GM19372 (cell line): ENCODE data around the gene PPP2R3B.
"Not testable (repeated sequence)": the region's sequence is repeated elsewhere in the genome, so short reads cannot be mapped to it uniquely, and the experiment has no call there.

ENCODE experiments used
- ATAC-seq: cut with Tn5 transposase; IDR thresholded peaks from one replicate; pipeline ENCODE4 v1.9.1; 2021; ENCODE audit warnings: mild to moderate bottlenecking, low read depth, moderate library complexity; ENCODE audit not compliant: unreplicated experiment

PPP2R3B gene, protein sequence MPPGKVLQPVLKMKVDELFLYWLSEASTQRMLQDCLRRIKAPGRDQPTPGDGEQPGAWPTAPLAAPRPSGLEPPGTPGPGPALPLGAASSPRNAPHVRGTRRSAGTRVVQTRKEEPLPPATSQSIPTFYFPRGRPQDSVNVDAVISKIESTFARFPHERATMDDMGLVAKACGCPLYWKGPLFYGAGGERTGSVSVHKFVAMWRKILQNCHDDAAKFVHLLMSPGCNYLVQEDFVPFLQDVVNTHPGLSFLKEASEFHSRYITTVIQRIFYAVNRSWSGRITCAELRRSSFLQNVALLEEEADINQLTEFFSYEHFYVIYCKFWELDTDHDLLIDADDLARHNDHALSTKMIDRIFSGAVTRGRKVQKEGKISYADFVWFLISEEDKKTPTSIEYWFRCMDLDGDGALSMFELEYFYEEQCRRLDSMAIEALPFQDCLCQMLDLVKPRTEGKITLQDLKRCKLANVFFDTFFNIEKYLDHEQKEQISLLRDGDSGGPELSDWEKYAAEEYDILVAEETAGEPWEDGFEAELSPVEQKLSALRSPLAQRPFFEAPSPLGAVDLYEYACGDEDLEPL

DNA sequence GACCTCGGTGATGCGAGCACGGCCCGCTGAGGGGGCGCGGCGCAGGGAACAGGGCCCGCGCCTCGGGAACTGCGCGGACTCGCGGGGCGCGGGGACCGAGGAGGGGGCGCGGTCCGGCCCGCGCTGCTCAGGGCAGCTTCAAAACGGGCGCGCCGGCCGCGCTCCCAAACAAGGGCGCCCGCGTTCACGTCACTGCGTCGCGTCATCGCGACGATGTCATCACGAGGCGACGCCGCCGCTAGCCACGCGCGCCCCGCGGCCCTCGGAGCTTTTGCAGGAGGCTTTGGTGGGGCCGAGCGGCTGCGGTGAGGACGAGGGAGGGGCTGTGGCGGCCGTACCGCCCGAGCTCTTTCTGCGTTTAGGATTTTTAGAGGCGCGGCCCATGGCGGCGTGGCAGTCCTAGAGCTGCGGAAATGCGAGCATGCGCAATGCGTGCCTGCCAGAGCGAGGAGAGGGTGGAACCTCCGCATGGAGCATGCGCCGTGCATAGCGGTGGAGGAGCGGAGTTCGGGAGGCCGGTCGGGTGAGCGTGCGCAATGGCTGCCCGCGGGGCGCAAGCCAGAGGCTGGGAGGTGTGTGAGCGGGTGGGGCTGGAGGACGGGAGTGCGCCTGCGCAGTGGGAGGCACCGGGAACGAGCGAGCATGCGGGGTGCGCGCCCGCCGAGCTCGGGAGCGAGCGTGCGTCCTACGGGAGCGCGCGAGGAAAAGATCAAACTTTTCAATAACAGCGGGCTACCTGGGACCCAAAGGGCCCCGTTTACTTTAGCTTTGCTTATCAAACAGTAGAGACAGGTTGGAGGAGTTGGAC, at the start of gene PPP2R3B:
PPP2R3B (minus strand) TSS at position 140 of the 808 bp plus-strand sequence. CDS start 216 bp downstream, outside the sequence.
- peak; percentile 96 for ATAC-seq

DNA sequence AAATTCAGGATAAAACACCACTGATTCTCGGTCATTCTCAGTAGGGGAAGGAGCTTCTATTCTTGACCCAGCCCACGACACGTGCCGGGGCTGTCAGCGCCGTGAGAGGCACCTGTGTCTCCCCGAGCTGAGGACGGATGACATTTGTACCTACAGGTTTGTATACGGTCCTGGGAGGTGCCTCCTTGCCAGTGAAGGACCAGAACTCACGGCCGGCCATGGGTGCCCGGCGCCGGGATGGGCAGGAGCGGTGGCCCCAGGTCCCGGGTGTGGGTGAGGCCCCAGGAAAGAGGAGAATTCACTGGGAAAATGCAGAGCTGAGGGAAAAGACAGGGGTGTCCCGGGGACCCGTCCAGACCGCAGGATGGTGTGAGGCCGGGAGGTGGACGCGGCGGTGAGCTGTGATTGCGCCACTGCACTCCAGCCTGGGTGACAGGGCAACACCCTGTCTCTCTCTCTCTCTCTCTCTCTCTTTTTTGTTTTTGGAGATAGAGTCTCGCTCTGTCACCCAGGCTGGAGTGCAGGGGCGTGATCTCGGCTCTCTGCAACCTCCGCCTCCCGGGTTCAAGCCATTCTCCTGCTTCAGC, 48.9 kb upstream of the PPP2R3B start:
- no peak for ATAC-seq

DNA sequence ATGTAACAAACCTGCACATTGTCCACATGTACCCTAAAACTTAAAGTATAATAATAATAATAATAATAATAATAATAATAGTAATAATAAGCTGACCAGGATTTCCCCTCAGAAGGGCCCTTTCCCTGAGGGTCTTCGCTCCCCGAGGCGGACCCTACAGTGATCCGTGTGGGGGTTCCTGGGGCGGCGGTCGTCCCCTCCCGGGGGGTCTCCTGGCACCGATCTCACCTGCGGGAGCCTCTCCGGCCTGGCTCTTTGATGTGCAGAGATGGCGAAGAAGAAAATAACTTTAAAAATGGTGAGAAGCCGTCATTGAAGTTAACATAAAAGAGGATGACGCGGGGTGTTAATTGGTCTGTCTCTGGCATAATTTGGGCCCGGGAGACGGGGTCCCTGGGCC, 48.2 kb upstream of the PPP2R3B start:
- no peak for ATAC-seq

DNA sequence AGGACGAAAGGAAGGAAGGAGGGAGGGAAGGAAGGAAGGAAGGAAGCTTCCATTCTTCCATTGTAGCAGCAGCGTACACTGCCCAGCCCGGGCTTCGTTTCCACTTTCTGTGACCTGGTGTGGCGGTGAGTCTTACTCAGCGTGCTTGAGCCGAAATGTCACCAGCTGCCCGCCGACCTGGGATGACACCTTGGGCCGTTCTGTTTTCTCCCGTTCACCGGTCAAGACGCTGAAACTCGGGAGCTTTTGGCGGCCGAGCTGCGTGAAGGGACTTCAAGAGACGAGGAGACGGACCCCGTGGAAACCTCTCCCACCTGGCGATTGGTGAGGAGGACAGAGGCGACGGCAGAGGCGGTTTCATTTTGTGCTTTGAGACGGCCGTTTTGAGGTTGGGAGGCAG, 47.1 kb upstream of the PPP2R3B start:
- no peak for ATAC-seq

DNA sequence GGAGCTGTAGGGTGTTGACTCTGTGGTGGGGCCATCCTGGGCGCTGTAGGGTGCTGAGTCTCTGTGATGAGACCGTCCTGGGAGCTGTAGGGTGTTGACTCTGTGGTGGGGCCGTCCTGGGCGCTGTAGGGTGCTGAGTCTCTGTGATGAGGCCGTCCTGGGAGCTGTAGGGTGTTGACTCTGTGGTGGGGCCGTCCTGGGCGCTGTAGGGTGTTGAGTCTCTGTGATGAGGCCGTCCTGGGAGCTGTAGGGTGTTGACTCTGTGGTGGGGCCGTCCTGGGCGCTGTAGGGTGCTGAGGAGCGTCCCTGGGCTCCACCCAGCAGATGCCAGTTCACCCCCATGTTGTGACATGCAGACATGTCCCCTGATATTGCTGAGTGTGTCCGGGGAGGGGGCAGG, 46.0 kb upstream of the PPP2R3B start:
- ATAC-seq: not testable (repeated sequence)

DNA sequence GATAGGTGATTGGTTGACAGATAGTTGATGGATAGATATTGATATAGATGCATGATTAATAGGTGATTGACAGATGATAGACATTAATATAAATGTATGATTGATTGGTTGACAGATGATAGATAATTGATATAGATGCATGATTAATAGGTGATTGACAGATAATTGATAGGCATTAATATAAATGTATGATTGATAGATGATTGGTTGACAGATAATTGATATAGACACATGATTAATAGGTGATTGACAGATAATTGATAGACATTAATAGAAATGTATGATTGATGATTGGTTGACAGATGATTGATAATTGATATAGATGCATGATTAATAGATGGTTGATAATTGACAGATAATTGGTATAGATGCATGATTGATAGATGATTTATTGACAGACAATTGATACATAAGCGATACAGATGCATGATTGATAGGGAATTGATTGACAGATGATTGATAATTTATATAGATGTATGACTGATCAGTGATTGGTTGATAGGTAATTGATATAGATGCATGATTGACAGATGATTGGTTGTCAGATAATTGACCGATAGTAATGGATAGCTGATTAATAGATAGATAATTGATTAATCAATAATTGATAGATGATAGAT, 44.9 kb upstream of the PPP2R3B start:
- ATAC-seq: no peak

DNA sequence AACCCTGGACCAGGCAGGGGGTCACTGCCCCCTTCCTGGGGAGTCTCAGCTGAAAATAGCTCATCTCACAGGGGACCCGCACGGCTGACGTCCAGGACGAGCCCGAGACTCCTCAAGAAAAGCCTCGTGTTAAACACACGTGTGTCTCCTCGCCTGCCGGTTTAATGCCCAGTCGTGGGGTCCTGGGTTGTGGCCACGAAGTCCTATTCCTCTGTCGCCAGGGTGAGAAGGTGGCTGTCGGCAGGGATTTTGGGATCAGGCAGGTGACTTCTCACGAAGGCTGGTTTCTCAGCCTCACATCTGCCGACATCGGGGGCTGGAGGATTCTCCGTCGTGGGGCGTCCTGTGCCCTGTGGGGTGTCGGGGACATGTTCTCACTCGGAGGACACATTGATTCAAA, 44.3 kb upstream of the PPP2R3B start:
- ATAC-seq: no peak

DNA sequence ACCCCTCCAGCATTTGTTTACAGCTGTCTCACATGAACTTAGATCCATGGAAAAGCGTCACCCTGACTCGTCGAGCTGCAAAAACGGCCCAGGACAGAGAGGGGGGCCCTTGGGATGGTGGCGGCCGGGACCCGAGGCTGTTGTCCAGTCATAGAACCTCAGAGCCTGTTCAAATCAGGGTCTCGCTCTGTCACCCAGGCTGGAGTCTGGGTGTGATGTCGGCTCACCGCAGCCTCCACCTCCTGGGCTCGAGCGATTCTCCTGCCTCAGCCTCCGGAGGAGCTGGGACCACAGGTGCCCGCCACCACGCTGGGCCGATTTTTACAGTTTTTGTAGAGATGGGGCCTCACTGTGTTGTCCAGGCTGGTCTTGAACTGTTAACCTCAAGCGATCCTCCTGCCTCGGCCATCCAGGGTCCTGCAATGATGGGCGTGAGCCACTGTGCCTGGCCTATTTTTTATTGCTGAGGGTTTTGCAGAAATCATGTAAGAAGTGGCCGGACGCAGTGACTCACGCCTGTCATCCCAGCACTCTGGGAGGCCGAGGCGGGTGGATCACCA, 42.6 kb upstream of the PPP2R3B start:
- no peak for ATAC-seq

DNA sequence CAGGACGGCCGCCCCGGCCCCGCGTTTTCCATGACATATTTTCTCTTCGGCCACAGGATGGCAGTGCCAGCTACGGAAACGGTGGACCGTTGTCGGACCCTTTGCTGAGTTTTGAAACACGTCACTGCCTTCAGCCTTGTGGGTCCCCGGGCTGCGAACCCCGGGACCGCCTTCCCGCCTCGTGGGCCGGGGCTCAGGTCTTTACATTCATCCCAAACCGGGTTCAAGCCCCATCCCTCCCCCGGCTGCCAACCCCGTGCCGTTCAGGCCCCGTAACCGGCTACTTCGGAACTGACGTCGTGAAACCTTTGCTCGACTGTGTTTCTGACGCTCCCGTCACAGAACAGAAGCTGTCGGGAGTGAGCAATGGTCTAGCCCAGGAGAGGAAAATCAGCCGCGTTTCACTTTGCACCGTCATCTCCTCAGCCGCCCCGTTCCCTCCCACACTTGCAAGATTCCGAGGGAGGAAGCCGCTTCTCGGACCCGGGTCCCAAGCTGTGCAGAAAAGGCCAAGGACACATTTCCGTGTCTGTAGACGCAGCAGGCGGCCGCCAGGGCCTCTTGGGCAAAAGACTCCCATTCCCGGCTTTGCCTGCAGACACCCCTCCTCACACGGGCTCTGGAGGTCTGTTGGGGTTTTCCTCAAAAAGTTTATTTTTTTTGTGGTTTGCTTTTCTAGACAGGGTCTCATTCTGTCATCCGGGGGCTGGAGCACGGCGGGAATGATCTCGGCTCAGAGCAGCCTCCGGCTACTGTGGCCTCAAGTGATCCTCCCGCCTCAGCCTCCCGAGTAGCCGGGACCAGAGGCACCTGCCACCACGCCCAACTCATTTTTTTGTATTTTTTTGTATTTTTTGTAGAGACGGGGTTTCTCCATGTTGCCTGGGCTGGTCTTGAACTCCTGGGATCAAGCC, 41.4 kb upstream of the PPP2R3B start:
- no peak for ATAC-seq

DNA sequence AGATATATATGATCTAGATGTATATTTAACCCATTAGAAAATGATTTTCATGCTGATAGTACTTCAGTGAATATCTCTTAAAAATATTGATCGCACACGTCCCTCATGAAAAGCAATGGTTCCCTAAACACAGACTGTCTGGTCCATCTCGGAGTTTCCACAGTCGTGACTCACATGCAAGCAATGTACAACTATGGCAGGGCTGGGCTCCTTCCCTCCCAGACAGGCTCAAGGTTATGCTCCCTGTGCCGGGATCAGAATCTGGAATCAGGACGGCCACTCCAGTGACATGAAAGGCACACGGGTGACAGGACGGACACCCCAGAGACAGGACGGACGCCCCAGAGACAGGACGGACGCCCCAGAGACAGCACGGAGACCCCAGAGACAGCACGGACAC, 40.2 kb upstream of the PPP2R3B start:
- ATAC-seq: no peak

DNA sequence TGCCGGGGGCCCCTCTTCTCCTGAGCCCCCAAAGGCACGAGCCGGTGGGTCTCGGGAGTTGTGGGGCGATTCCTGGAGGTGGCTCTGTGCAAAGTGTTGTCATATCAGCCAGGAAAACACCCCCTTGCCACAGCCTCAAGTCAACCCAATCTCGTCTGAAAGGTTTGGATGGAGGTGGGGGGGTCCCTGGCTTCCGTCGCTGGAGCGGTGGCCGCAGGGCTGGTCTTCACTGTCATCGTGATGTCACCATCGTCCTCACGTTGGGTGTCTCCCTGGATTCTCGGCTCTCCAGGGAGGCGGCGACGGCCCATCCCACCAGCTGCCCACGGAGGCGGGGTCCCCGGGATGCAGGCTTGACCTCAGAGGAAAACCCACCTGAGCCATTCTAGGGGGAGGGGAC, 38.3 kb upstream of the PPP2R3B start:
- no peak for ATAC-seq

DNA sequence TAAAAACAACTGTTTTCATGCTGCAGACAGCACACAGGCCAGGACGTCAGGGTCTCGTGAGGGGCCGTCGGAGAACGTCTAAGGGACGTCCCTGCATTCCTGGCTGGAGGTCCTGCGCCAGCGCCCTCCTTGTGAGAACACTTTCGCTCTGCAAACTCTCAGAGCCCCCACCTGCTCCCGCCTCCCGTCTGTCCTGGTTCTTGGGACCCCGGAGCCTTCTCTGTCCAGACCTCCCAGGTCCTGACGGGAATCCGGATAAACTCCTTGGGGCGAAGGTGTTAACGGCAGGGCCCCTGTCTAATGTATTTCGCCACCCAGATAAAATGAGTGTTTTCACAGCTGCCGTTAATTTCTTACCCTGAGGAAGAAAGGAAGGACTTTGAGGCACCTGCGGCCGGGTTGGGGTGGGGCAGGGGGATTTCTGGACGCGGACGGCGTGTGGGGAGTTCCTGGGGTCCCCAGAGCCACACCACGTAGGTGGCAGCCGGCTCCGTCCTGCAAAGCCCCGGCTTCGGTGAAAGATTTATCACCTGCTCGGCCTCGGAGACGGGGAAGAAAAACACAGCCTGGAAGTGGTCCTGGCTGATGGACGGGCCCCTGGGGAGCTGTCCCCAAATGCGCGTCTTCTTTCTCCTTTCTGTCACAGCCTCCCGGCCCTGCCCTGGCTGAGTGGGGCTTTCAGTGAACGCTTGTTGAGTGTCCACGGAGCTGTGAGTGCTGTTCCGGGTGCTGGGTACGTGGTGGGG, 35.1 kb upstream of the PPP2R3B start:
- ATAC-seq: no peak

DNA sequence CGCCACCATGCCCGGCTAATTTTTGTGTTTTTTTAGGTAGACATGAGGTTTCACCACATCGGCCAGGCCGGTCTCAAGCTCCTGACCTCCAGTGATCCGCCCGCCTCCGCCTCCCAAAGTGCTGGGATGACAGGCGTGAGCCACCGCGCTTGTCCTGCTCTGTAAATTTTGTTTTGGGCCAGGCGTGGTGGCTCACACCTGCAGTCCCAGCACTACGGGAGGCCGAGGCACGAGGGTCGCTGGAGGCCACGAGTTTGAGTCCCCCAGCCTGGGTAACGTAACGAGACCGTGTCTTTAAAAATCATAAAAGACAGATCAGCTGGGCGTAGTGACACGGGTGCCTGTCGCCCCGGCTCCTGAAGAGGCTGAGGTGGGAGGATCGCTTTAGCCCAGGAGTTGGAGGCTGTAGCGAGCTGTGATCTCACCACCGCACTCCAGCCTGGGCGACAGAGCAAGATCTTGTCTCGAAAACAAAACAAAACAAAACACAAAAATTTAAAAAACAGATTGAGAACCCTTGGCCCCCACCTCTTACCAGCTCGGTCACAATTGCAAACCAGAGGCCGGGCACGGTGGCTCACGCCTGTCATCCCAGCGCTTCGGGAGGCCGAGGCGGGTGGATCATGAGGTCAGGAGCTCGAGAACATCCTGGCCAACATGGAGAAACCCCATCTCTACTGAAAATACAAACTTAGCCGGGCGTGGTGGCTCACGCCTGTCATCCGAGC, 34.0 kb upstream of the PPP2R3B start:
- ATAC-seq: no peak

DNA sequence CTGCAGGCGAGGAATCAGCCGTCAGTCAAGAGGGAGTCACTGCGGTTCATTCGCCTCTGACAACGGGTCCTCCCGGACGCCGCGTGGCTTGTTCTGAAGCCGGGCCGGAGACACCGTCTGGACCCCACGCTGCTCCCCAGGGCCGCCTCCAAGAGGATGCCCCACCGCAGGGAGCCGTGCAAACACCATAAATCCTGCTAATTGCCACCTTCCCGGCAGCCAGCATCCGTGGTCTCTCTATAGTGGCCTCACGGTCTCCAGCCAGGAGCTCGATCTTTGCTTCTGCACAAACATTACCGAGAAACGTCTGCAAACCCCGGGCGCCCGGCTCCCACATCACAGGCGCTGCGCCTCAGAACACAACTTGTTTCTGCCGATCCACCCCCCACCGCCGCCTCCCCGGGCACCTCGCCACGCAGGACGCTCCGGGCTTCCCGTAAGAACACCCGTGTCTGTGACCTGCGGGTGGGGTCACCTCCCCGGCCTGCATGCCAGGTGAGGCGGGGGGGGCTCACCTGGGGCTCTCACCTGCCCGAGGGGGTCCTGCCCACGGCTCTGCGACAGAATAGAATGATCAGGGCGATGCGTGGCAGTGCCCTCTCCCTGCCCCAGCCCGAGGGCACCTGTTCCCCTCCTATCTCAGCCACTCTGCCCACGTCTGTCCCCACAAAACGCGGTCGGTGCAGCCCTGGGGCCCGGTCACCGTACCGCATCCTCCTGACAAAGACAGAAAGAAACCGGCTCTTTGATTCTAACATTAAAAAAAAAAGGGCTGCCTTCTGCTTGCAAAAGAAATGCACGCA, 32.4 kb upstream of the PPP2R3B start:
- ATAC-seq: no peak

DNA sequence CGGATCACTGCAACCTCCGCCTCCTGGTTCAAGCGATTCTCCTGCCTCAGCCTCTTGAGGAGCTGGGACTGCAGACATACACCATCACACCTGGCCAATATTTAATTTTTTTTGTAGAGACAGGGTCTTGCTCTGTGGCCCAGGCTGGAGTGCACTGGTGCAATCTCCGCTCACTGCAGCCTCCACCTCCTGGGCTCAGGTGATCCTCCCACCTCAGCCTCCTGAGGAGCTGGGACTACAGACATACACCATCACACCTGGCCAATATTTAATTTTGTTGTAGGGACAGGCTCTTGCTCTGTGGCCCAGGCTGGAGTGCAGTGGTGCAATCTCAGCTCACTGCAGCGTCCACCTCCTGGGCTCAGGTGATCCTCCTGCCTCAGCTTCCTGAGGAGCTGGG, 28.8 kb upstream of the PPP2R3B start:
- not testable (repeated sequence) for ATAC-seq

DNA sequence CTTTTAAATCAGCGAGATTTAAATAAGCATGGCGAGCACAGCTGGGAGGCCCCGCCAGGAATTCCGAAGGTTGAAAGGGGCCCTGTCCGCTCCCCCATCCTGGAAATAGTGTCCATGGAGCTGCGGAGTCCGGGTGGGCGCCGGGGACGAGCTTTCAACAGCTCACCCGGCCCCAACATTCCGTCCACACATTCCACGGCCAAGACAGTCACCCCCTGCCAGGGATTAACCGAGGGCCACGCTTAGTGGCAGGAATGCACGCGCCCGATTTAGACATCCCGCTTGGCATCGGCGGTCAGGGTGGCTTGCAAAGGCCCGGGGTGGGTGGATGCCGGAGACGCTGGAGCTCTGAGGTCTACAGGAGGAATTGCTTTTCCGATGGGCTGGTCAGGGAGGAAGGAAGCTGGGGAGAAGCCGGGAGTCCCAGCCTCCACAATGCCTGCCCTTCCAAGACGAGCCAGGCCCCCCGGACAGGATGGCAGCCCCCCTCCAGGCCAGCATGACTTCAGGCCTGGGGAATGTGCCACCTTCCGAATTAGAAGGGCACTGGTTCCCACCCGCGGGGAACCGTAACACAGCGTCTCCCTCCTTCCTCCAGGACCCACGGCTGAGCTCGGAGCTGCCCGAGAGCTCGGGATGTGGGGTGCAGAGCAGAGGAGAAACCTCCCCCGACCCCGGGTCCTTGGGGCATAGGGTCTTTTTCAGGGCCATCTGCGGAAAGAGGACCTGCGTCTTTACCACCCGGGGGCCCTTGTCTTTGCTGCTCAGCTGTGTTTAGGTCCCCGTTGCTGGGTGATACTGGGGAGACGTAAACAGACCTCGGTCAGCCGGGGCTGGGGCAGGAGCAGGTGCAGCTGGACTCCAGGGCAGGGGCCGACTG, 26.9 kb upstream of the PPP2R3B start:
- no peak for ATAC-seq
